GM23248 (cell line): ENCODE measurements around the gene RAD51C.

Source experiments
- EZH2 ChIP-seq: fragments of 200-600 bp; sonication (generic); IDR thresholded peaks from 2 replicates; pipeline ENCODE4 v1.6.1; 2018; ENCODE audit warnings: antibody characterized with exemption, mild to moderate bottlenecking; ENCODE audit not compliant: insufficient read depth, poor library complexity, severe bottlenecking
- EZH2phosphoT487 ChIP-seq: fragments of 200-600 bp; sonication (generic); IDR thresholded peaks from 2 replicates; pipeline ENCODE4 v1.6.1; 2018; ENCODE audit warnings: antibody characterized with exemption, moderate library complexity, mild to moderate bottlenecking, low read depth; ENCODE audit not compliant: insufficient read depth

GRCh38 chr17:58783380-58783779, 91.0 kb downstream of the RAD51C start:
- TF ChIP-seq EZH2, result no peak
- no peak for TF ChIP-seq EZH2phosphoT487
